C4-2B (cell line): Measurements from ENCODE around the gene GRB7.
A peak's percentile ranks its signal among the peaks of the same experiment; 100 is the strongest.

ENCODE experiments used
- H3K27ac ChIP-seq: fragments of 450-650 bp; 2 replicates; pipeline ENCODE4 v1.5.1; 2017
- CTCF ChIP-seq: fragments of 450-650 bp; conservative IDR thresholded peaks from 2 replicates; pipeline ENCODE4 v1.5.1; 2017; ENCODE audit warnings: mild to moderate bottlenecking
- ZFX ChIP-seq: fragments of 450-650 bp; IDR thresholded peaks from 2 replicates; pipeline ENCODE4 v1.6.1; 2017

Gene GRB7

GRCh38 chr17:39726617-39727016 lies 11.1 kb upstream of the GRB7 start:
- TF ChIP-seq CTCF, result no peak
- no peak for TF ChIP-seq ZFX
- H3K27ac ChIP-seq, result no peak overlapping the region

GRCh38 chr17:39727556-39727955 lies 10.2 kb upstream of the GRB7 start:
- H3K27ac ChIP-seq, result no peak overlapping the region
- TF ChIP-seq CTCF (no peak), ZFX (no peak)

- peak overlapping the region; percentile 91 for H3K27ac ChIP-seq
- no peak for TF ChIP-seq ZFX
- no peak for TF ChIP-seq CTCF
These were observed 8.4 kb upstream of the GRB7 start for GRCh38 chr17:39729280-39729851.

GRCh38 chr17:39730095-39730921 lies 7.4 kb upstream of the GRB7 start, which contains the start of gene MIEN1:
Gene MIEN1, minus strand, starts transcription at chr17:39730532. Its CDS starts 37 bp downstream, at chr17:39730495.
- TF ChIP-seq CTCF (peak; percentile 98), ZFX (peak; percentile 31; the same call in 1 of the 2 replicates)
- H3K27ac ChIP-seq, result peak within 1 kb of the TSS; percentile 91

GRCh38 chr17:39732586-39732985 lies 5.2 kb upstream of the GRB7 start:
- TF ChIP-seq ZFX (no peak), CTCF (no peak)
- no peak overlapping the region for H3K27ac ChIP-seq

GRCh38 chr17:39735882-39736281 lies 1.9 kb upstream of the GRB7 start:
- peak overlapping the region; percentile 15 for H3K27ac ChIP-seq
- TF ChIP-seq ZFX (no peak), CTCF (no peak)
